ENCODE data around the gene CD3D. TPM values are rescaled to one million over a fixed set of nuclear protein-coding genes. Genes with fewer than 3 reads are reported as not detected.

CD3D gene
- total RNA-seq, 4 donors from 2014 or later, result 1.5 to 1.8 (median 1.7) TPM; not detected in 1

- ATAC-seq, result no peak
- H3K36me3 ChIP-seq, result no peaks in the 10 kb centered on the region
- H3K4me3 ChIP-seq, result no peak overlapping the region
- H3K4me1 ChIP-seq, result peaks cover 0 to 16% (median 4%) of the 10 kb centered on the region in 3 donors
- H3K27ac ChIP-seq, result no peak overlapping the region
- H3K27me3 ChIP-seq, result peaks cover 64% of the 10 kb centered on the region
- no peak for TF ChIP-seq CTCF (IDR thresholded peaks at IDR 0.05)
- 72 to 93% methylated on average over 2 to 4 of the region's 4 CpGs for WGBS, 2 donors (ENCODE audit: low coverage in 1 of 2)
- H3K9me3 ChIP-seq, result no peaks in the 10 kb centered on the region
Measured at GRCh38 chr11:118318124-118318523, 24.4 kb downstream of the CD3D start.

- no peaks in the 10 kb centered on the region for H3K36me3 ChIP-seq
- H3K9me3 ChIP-seq, result no peaks in the 10 kb centered on the region
- H3K27me3 ChIP-seq, result peaks cover 68% of the 10 kb centered on the region
- H3K27ac ChIP-seq, result no peak overlapping the region
- no peak for ATAC-seq
- H3K4me1 ChIP-seq, result peaks cover 0 to 16% (median 4%) of the 10 kb centered on the region in 3 donors
- WGBS, 2 donors (ENCODE audit: low coverage in 1 of 2), result 36 to 46% methylated on average over 6 to 7 of the region's 7 CpGs
- no peak for TF ChIP-seq EP300 (IDR thresholded peaks at IDR 0.05)
- no peak for TF ChIP-seq POLR2AphosphoS5 (IDR thresholded peaks at IDR 0.05)
- no peak for TF ChIP-seq POLR2A (IDR thresholded peaks at IDR 0.05)
- TF ChIP-seq CTCF (IDR thresholded peaks at IDR 0.05), result no peak
- H3K4me3 ChIP-seq, result no peak overlapping the region
Measured at GRCh38 chr11:118314988-118315411, 27.5 kb downstream of the CD3D start.

GRCh38 chr11:118313242-118313641 is 29.3 kb downstream of the CD3D start:
- TF ChIP-seq CTCF (IDR thresholded peaks at IDR 0.05) (no peak), POLR2AphosphoS5 (IDR thresholded peaks at IDR 0.05) (no peak), POLR2A (IDR thresholded peaks at IDR 0.05) (no peak), EP300 (IDR thresholded peaks at IDR 0.05) (no peak)
- Histone ChIP-seq H3K9me3 (no peaks in the 10 kb centered on the region), H3K27ac (no peak overlapping the region), H3K4me1 (peaks cover 0 to 16% (median 4%) of the 10 kb centered on the region in 3 donors), H3K4me3 (no peak overlapping the region), H3K36me3 (no peaks in the 10 kb centered on the region), H3K27me3 (peaks cover 54% of the 10 kb centered on the region)
- no peak for ATAC-seq
- WGBS, 2 donors (ENCODE audit: low coverage in 1 of 2), result 48 to 50% methylated on average over 3 to 4 of the region's 4 CpGs

GRCh38 chr11:118312328-118312727 is 30.2 kb downstream of the CD3D start:
- Histone ChIP-seq H3K4me1 (peaks cover 0 to 16% (median 4%) of the 10 kb centered on the region in 3 donors), H3K27ac (no peak overlapping the region), H3K36me3 (no peaks in the 10 kb centered on the region), H3K4me3 (no peak overlapping the region), H3K27me3 (peaks cover 54% of the 10 kb centered on the region), H3K9me3 (no peaks in the 10 kb centered on the region)
- WGBS, 2 donors (ENCODE audit: low coverage in 1 of 2), result 73 to 80% methylated on average over 1 to 2 of the region's 2 CpGs
- no peak for ATAC-seq
- TF ChIP-seq CTCF (IDR thresholded peaks at IDR 0.05) (no peak), POLR2A (IDR thresholded peaks at IDR 0.05) (no peak), EP300 (IDR thresholded peaks at IDR 0.05) (no peak), POLR2AphosphoS5 (IDR thresholded peaks at IDR 0.05) (no peak)

- no peak for TF ChIP-seq POLR2A (IDR thresholded peaks at IDR 0.05)
- TF ChIP-seq POLR2AphosphoS5 (IDR thresholded peaks at IDR 0.05), result no peak
- no peak for TF ChIP-seq EP300 (IDR thresholded peaks at IDR 0.05)
- TF ChIP-seq CTCF (IDR thresholded peaks at IDR 0.05), result no peak
- ATAC-seq, result no peak
- H3K27me3 ChIP-seq, result peaks cover 48% of the 10 kb centered on the region
- WGBS, 2 donors (ENCODE audit: low coverage in 1 of 2), result 33 to 56% methylated on average over 2 to 4 of the region's 4 CpGs
- no peaks in the 10 kb centered on the region for H3K9me3 ChIP-seq
- no peak overlapping the region for H3K27ac ChIP-seq
- no peak overlapping the region for H3K4me3 ChIP-seq
- H3K36me3 ChIP-seq, result no peaks in the 10 kb centered on the region
- H3K4me1 ChIP-seq, result peaks cover 0 to 11% (median 4%) of the 10 kb centered on the region in 3 donors
Measured at GRCh38 chr11:118311518-118311917, 31.0 kb downstream of the CD3D start.

All from gastroesophageal sphincter (tissue), 4 donors.